GM18867 (cell line): ENCODE measurements around the gene TAS1R3.
"Not testable (repeated sequence)": the region's sequence is repeated elsewhere in the genome, so short reads cannot be mapped to it uniquely, and the experiment has no call there.

Source experiments
- ATAC-seq: cut with Tn5 transposase; IDR thresholded peaks from one replicate; pipeline ENCODE4 v1.9.1; 2021; ENCODE audit warnings: mild to moderate bottlenecking, moderate library complexity; ENCODE audit not compliant: unreplicated experiment

TAS1R3 gene

DNA sequence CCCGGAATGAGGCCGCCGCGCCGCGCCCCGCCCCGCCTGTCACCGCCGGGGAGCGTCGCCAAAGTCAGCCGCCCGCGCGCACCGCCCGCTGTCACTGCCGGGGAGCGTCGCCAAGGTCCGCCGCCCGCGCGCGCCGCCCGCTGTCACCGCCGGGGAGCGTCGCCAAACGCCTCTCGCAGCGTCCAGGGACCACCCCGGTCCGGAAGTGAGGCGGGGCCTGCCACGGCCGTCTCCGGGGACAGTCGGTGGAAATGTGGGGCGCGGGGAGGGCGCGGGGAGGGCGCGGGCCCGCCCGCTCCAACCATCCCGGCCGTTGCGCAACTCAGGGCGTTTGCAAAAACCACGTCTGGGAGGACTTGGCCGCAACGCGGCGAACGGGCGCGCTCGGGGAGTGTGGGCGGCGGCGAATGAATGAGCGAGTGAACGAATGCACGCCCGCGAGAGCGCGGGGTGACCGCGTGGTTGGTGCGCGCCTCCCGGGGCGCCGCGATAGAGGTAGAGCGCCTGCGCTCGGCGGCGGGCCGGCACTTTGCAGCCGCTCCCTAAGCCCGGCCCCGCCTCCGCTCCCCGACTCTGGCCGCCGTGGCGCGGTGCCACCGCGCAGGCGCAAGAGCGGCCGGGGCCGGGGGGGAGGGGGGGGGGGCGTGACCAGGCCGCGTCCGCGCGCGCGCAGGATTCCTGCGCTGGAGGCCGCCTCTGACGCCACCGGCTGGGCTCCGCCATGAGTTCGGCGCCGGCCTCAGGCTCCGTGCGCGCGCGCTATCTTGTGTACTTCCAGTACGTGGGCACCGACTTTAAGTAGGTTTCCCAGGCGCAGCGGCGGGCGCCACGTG is 22.9 kb upstream of the TAS1R3 start, which contains the start of the genes ACAP3 and PUSL1:
Gene ACAP3 (minus strand): TSS at position 8 of the 833 bp plus-strand sequence. CDS start 115 bp downstream, outside the sequence.
Gene PUSL1 (plus strand): TSS at position 675 of the 833 bp plus-strand sequence. CDS start 47 bp downstream, at position 722.
- peak; percentile 54 for ATAC-seq

GRCh38 chr1:1308756-1309250 is 22.3 kb upstream of the TAS1R3 start:
- ATAC-seq: peak; percentile 0

- ATAC-seq: no peak
Observed at GRCh38 chr1:1309251-1310108, 21.6 kb upstream of the TAS1R3 start.

GRCh38 chr1:1310109-1310385 is 21.0 kb upstream of the TAS1R3 start:
- ATAC-seq: no peak

DNA sequence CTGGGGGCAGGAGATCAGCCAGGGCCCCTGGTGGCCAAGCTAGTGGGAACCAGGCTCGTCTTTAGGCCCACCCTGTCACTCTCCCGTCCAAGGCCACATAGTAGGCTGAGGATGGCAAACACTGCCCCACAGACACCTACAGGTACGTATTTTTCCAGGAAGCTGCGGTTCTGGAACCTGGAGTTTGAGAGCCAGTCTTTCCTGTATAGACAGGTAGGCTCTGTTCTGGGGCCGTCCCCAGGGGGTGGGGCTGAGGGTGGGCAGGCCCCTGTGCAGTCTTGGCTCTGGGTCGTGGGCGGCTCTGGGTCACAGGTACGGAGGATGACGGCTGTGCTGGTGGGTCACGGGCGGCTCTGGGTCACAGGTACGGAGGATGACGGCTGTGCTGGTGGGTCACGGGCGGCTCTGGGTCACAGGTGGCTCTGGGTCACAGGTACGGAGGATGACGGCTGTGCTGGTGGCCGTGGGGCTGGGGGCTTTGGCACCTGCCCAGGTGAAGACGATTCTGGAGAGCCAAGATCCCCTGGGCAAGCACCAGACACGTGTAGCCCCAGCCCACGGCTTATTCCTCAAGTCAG is 20.5 kb upstream of the TAS1R3 start:
- no peak for ATAC-seq

- ATAC-seq: no peak
Observed at GRCh38 chr1:1311107-1312104, 19.7 kb upstream of the TAS1R3 start.

- ATAC-seq: no peak
Observed at GRCh38 chr1:1312450-1313314, 18.4 kb upstream of the TAS1R3 start.

- no peak for ATAC-seq
Observed at GRCh38 chr1:1313500-1314236, 17.4 kb upstream of the TAS1R3 start.

DNA sequence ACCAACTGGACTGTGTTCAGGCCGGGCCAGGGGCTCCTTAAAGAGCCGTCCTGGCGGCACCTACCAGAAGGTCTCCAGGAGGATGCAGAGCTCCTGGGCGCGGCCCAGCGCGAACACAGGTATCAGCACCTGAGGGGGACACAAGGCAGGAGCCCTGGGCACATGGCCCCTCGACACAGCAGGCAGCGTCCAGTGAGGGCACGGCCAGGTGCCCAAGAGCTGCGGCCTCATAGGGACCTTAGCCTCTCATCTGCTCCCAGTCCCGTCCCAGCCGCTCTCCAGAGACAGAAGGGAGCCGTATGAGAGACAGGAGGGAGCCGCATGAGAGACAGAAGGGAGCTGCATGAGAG is 16.9 kb upstream of the TAS1R3 start:
- no peak for ATAC-seq

GRCh38 chr1:1314678-1315335 is 16.3 kb upstream of the TAS1R3 start:
- ATAC-seq: no peak

DNA sequence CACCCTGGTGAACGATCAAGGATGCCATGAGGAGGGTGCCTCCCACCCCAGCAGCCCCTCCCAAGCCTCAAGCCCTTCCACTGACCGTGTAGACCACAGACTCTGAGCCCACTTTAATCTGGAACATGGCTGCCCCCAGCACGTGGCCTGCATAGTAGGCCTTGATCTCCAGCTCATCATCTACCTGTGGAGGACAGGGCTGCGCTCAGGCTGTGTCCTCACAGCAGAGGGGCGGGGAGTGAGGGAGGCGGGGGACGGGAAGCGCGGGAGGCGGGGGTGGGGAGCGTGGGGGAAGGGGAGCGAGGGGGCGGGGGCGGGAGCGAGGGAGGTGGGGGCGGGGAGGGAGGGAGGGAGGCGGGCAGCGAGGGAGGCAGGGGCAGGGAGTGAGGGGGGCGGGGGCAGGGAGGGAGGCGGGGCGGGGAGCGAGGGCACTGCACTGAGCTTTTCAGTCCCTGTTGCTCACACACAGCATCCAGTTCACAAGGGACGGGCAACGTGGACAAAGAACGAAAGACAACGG is 15.6 kb upstream of the TAS1R3 start:
- ATAC-seq: no peak

GRCh38 chr1:1316199-1316598 is 14.9 kb upstream of the TAS1R3 start:
- ATAC-seq: not testable (repeated sequence)

DNA sequence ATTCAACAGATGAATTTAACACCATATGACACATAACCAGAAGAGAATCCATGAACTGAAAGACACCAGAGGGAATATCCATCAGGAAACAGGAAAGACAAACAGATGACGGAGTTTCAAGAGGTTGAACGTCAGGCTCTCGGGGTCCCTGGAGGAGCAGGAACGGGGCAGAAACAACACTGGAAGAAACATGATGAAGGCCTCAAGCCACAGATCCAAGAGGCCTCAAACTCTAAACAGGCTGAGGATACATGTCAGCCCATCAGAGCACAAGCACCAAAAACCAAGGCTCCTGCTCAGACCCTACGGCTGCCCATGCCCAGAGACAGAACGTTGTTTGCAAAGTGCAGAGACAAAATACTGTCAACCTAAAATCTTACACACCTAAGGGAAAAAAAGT is 13.7 kb upstream of the TAS1R3 start:
- no peak for ATAC-seq

DNA sequence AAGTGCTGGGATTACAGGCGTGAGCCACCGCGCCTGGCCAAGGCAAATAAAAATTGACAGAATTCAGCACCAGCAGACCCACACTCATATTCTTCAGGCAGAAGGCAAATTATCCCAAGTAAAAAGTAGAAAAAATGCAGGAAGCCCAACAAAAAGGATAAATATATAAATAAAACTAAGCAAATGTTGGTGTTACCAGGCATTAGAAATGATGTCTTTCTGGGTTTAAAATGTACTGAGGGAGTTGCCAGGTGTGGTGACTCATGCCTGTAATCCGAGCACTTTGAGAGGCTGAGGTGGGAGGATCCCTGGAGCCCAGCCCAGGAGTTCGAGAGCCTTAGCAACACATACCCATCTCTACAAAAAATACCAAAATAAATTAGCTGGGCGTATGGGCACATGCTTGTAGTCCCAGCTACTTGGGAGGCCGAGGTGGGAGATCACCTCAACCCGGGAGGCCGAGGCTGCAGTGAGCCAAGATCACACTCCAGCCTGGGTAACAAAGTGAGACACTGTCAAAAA is 12.9 kb upstream of the TAS1R3 start:
- ATAC-seq: no peak

DNA sequence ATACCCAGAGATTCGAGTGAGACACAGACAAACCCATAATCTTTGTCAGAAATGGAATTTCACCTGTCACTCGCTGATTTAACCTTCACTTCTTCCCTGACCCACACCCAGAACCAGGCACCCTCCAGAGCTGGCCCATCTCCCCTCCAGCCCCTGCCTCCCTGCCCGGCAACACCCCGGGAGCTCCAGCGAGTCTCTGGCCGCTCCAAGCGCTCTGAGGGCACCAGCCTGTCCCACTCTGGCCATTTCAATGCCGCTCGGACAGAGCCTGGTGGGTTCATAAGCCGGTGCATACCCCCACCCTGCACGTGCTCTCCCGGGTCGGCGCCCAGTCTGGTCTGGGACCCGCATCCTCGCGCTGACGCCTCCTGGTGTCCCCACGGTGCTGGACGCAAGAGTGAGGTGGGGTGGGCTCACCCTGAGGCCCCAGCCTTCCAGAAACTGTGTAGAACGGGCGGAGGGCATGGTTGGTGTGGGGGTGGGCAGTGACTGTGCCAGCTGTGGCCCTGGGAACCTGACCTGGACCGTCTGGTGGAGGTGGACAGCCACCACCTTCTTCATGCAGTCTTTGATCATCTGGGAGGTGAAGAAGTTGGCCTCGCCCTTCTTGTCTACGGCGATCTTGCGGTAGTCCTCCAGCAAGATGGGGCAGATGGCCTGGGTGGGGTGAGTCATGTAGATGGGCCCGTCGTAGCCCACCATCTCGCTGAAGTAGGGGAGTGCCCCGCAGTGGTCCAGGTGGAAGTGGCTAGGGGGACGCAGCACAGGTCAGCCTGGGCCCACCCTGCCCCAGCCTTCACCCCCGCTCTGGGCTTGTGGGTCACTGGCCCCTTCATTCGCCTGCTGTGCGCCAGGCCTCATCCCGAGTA is 12.1 kb upstream of the TAS1R3 start:
- no peak for ATAC-seq

GRCh38 chr1:1319646-1319941 is 11.5 kb upstream of the TAS1R3 start:
- no peak for ATAC-seq
